Neural cell (in vitro differentiated cells): ENCODE measurements around the gene TPRKB.

Source experiments
- CTCF ChIP-seq: fragments of 450-650 bp; IDR thresholded peaks from 2 replicates; pipeline ENCODE4 v1.5.1; 2014; ENCODE audit warnings: antibody characterized with exemption, mild to moderate bottlenecking, moderate library complexity; ENCODE audit not compliant: poor library complexity, severe bottlenecking
- EZH2 ChIP-seq: fragments of 200-600, 300-800 bp; shearing (Covaris generic), sonication (generic); IDR thresholded peaks from 2 replicates; pipeline ENCODE4 v1.6.1; 2014; ENCODE audit warnings: antibody characterized with exemption, low read length, borderline replicate concordance, mild to moderate bottlenecking; ENCODE audit not compliant: insufficient read depth, poor library complexity, severe bottlenecking
- POLR2AphosphoS5 ChIP-seq: IDR thresholded peaks from 2 replicates; pipeline ENCODE4 v1.6.1; 2012
- RAD21 ChIP-seq: fragments of 450-650 bp; conservative IDR thresholded peaks from 2 replicates; pipeline ENCODE4 v1.6.1; 2014; ENCODE audit warnings: antibody characterized with exemption, mild to moderate bottlenecking, moderate library complexity
- TF ChIP-seq, protein P1 (sequence below): IDR thresholded peaks from 2 replicates; pipeline ENCODE4 v1.6.1; 2012; ENCODE audit warnings: borderline replicate concordance

- TF ChIP-seq CTCF (no peak), EZH2 (no peak), POLR2AphosphoS5 (no peak), RAD21 (no peak)
- TF ChIP-seq, protein P1, sequence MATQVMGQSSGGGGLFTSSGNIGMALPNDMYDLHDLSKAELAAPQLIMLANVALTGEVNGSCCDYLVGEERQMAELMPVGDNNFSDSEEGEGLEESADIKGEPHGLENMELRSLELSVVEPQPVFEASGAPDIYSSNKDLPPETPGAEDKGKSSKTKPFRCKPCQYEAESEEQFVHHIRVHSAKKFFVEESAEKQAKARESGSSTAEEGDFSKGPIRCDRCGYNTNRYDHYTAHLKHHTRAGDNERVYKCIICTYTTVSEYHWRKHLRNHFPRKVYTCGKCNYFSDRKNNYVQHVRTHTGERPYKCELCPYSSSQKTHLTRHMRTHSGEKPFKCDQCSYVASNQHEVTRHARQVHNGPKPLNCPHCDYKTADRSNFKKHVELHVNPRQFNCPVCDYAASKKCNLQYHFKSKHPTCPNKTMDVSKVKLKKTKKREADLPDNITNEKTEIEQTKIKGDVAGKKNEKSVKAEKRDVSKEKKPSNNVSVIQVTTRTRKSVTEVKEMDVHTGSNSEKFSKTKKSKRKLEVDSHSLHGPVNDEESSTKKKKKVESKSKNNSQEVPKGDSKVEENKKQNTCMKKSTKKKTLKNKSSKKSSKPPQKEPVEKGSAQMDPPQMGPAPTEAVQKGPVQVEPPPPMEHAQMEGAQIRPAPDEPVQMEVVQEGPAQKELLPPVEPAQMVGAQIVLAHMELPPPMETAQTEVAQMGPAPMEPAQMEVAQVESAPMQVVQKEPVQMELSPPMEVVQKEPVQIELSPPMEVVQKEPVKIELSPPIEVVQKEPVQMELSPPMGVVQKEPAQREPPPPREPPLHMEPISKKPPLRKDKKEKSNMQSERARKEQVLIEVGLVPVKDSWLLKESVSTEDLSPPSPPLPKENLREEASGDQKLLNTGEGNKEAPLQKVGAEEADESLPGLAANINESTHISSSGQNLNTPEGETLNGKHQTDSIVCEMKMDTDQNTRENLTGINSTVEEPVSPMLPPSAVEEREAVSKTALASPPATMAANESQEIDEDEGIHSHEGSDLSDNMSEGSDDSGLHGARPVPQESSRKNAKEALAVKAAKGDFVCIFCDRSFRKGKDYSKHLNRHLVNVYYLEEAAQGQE: no peak
These were observed 39.2 kb upstream of the TPRKB start for GRCh38 chr2:73776381-73776780.
